Breast epithelium (tissue), 4 donors: ENCODE measurements around the gene COX7A2. TPM values are rescaled to one million over a fixed set of nuclear protein-coding genes. Genes with fewer than 3 reads are reported as not detected.

ENCODE experiments used
- DNase-seq, 2 donors: peaks; one replicate each; pipeline ENCODE4 v3.0.0-alpha.2; 2019; ENCODE audit warnings: low spot score in 2 of 2
- H3K27ac ChIP-seq, 2 donors: fragments of 200-600 bp; sonication (generic) in 1 of 2; one replicate each; pipeline ENCODE4 v1.5.1; 2016 to 2019; ENCODE audit warnings: mild to moderate bottlenecking in 1 of 2
- H3K27me3 ChIP-seq, 2 donors: fragments of 200-600 bp; sonication (generic) in 1 of 2; one replicate each; pipeline versions ENCODE4 v1.5.1 to v1.6.0; 2017 to 2019; ENCODE audit warnings: control low read depth in 1 of 2, mild to moderate bottlenecking in 1 of 2
- H3K36me3 ChIP-seq: fragments of 200-600 bp; one replicate; pipeline ENCODE4 v1.5.1; 2019
- H3K4me1 ChIP-seq, 2 donors: fragments of 200-600 bp; sonication (generic); one replicate each; pipeline ENCODE4 v1.5.1; 2016 to 2019; ENCODE audit warnings: control low read depth in 1 of 2
- H3K4me3 ChIP-seq, 3 donors: fragments of 200-600 bp; sonication (generic); 1 replicate in 2 of 3; 2 replicates in 1 of 3; pipeline ENCODE4 v1.5.1; 2016 to 2019; ENCODE audit warnings: mild to moderate bottlenecking in 3 of 3, moderate library complexity in 2 of 3
- H3K9me3 ChIP-seq, 2 donors: fragments of 200-600 bp; sonication (generic) in 1 of 2; one replicate each; pipeline ENCODE4 v1.5.1; 2016 to 2019; ENCODE audit warnings: control low read depth in 1 of 2
- CTCF ChIP-seq, 3 donors: fragments of 450-650 bp; IDR thresholded peaks; one replicate each; pipeline ENCODE4 v1.5.1; 2016 to 2017; ENCODE audit warnings: antibody characterized with exemption in 3 of 3, mild to moderate bottlenecking in 3 of 3, moderate library complexity in 3 of 3
- POLR2A ChIP-seq: fragments of 450-650 bp; IDR thresholded peaks from one replicate; pipeline ENCODE4 v1.6.1; 2016; ENCODE audit warnings: antibody characterized with exemption, mild to moderate bottlenecking, moderate library complexity
- POLR2AphosphoS5 ChIP-seq, 3 donors: sonication (generic); formaldehyde crosslinking; IDR thresholded peaks; one replicate each; pipeline ENCODE4 v1.6.1; 2017; ENCODE audit warnings: antibody characterized with exemption in 3 of 3
- intact Hi-C: fragments of 100-400 bp; cut with DNase I; formaldehyde crosslinking; loops from one replicate; pipeline ENCODE4 v1.15.1; 2023; ENCODE audit warnings: low total_unique reads
- total RNA-seq, 3 donors: library from RNA; depleted of rRNA; stranded (reverse); fragments of >200 nt; gene quantifications; one replicate each; pipeline ENCODE4 v1.1.0, GENCODE V29; 2016

Gene COX7A2
- total RNA-seq, 3 donors from 2014 or later: 171 to 206 (median 204) TPM

- TF ChIP-seq POLR2AphosphoS5 (IDR thresholded peaks at IDR 0.05) (no peak), CTCF (IDR thresholded peaks at IDR 0.05) (no peak), POLR2A (no peak)
Measured at GRCh38 chr6:75288023-75288422, 44.4 kb upstream of the COX7A2 start.

GRCh38 chr6:75287424-75287823 lies 43.8 kb upstream of the COX7A2 start:
- H3K4me1 ChIP-seq: peaks cover 0 to 16% of the 10 kb centered on the region in 2 donors
- intact Hi-C loops: no loop called here
- H3K9me3 ChIP-seq: no peaks in the 10 kb centered on the region
- no peaks in the 10 kb centered on the region for H3K27me3 ChIP-seq
- no peak overlapping the region for H3K4me3 ChIP-seq
- no peak overlapping the region for H3K27ac ChIP-seq
- DNase-seq: no peak
- no peak for TF ChIP-seq CTCF (IDR thresholded peaks at IDR 0.05)
- TF ChIP-seq POLR2AphosphoS5 (IDR thresholded peaks at IDR 0.05): no peak
- no peak for TF ChIP-seq POLR2A
- H3K36me3 ChIP-seq: no peaks in the 10 kb centered on the region

More at GRCh38 chr6:75288023-75288422, 44.4 kb upstream of the COX7A2 start:
- intact Hi-C loops: no loop called here
- no peaks in the 10 kb centered on the region for H3K36me3 ChIP-seq
- H3K4me3 ChIP-seq: no peak overlapping the region
- no peak overlapping the region for H3K27ac ChIP-seq
- DNase-seq: no peak
- peaks cover 0 to 10% of the 10 kb centered on the region in 2 donors for H3K4me1 ChIP-seq
- no peaks in the 10 kb centered on the region for H3K9me3 ChIP-seq
- H3K27me3 ChIP-seq: no peaks in the 10 kb centered on the region

DNA sequence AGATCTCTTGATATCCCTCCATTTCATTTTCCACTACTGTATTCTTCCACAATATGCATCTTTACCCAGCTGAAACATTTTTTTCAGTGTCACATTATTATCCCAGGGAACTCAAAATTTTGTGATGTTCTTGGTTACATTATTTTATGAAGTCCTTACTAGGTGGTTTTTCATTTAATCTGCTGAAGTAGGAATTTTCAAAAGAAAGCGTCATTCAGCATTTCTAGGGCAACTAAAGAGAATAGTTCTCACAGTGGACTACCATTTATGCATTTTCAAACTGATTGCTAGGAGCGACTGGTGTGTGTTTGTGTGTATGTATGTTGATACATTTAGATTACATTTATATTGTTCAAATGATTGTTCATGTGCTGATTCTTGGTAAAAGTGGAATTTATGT lies 43.4 kb upstream of the COX7A2 start:
- Histone ChIP-seq H3K4me1 (peaks cover 0 to 17% of the 10 kb centered on the region in 2 donors), H3K27ac (no peak overlapping the region), H3K4me3 (no peak overlapping the region), H3K36me3 (no peaks in the 10 kb centered on the region), H3K9me3 (no peaks in the 10 kb centered on the region), H3K27me3 (no peaks in the 10 kb centered on the region)
- intact Hi-C loops: no loop called here
- no peak for DNase-seq
- no peak for TF ChIP-seq CTCF (IDR thresholded peaks at IDR 0.05)
- TF ChIP-seq POLR2A: no peak
- TF ChIP-seq POLR2AphosphoS5 (IDR thresholded peaks at IDR 0.05): no peak

GRCh38 chr6:75285283-75285639 lies 41.7 kb upstream of the COX7A2 start:
- Histone ChIP-seq H3K27me3 (no peaks in the 10 kb centered on the region), H3K27ac (peak overlapping the region; percentile 94 to 98), H3K4me1 (peaks cover 0 to 31% of the 10 kb centered on the region in 2 donors), H3K9me3 (no peaks in the 10 kb centered on the region), H3K36me3 (no peaks in the 10 kb centered on the region), H3K4me3 (peak overlapping the region; percentile 82 to 91 (median 89))
- no peak for DNase-seq
- intact Hi-C loops: no loop called here
- no peak for TF ChIP-seq POLR2A
- TF ChIP-seq CTCF (IDR thresholded peaks at IDR 0.05): no peak
- no peak for TF ChIP-seq POLR2AphosphoS5 (IDR thresholded peaks at IDR 0.05)

DNA sequence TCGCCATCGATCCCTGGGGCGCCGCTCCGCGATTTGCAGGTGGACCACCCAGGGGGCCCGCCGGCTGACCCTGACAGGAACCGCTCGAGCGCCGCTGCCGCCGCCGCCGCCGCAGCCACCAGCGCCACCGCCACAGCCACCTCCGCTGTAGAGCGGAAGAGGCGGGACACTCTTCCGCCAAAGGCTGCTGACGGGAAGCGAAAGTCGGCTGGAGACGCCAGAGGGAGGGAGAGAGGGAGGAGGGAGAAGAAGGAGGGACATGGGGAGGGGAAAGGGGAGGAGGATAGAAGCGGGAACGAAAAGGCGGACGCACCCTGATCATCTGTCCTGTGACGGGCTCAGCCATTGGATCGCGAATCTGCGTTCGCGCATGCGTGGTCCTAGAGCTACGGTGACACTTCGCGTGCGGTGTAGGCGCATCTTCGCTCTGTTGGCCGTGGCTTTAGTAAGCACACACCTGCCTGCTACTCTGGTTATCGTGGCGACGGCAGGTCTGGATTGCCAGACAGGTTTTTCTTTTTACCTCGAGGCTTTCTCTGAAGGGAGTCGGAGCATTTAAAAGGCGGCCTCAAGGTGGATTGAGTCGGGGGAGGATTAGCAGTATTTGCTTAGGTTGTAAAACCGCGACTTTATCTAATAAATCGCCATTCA lies 41.2 kb upstream of the COX7A2 start, which contains the start of gene TMEM30A:
TSS of gene TMEM30A (minus strand) at position 161 of the 651 bp plus-strand sequence. CDS start at position 7, 154 bp downstream.
- intact Hi-C loops: no loop called here
- H3K36me3 ChIP-seq: no peaks in the 10 kb centered on the region
- peak within 1 kb of the TSS; percentile 94 to 98 for H3K27ac ChIP-seq
- peaks cover 0 to 36% of the 10 kb centered on the region in 2 donors for H3K4me1 ChIP-seq
- H3K9me3 ChIP-seq: no peaks in the 10 kb centered on the region
- no peaks in the 10 kb centered on the region for H3K27me3 ChIP-seq
- DNase-seq: peak; percentile 96 to 97
- TF ChIP-seq CTCF (IDR thresholded peaks at IDR 0.05): no peak
- TF ChIP-seq POLR2A: peak; percentile 72
- TF ChIP-seq POLR2AphosphoS5 (IDR thresholded peaks at IDR 0.05): peak; percentile 85 to 96 (median 95)
- H3K4me3 ChIP-seq: peak within 1 kb of the TSS; percentile 82 to 91 (median 89)
